B cell (primary cell): ENCODE data around the gene FAM53C.

Experiments
- EZH2 ChIP-seq: IDR thresholded peaks from 2 replicates; pipeline ENCODE4 v1.6.1; 2012; ENCODE audit warnings: borderline replicate concordance, low read depth, mild to moderate bottlenecking, moderate library complexity, low read length; ENCODE audit not compliant: insufficient read depth, poor library complexity, severe bottlenecking
- TF ChIP-seq, protein P1 (sequence below): fragments of 200-600 bp; IDR thresholded peaks from one replicate; pipeline ENCODE4 v1.8.0; 2022; ENCODE audit warnings: antibody characterized with exemption, mild to moderate bottlenecking

DNA sequence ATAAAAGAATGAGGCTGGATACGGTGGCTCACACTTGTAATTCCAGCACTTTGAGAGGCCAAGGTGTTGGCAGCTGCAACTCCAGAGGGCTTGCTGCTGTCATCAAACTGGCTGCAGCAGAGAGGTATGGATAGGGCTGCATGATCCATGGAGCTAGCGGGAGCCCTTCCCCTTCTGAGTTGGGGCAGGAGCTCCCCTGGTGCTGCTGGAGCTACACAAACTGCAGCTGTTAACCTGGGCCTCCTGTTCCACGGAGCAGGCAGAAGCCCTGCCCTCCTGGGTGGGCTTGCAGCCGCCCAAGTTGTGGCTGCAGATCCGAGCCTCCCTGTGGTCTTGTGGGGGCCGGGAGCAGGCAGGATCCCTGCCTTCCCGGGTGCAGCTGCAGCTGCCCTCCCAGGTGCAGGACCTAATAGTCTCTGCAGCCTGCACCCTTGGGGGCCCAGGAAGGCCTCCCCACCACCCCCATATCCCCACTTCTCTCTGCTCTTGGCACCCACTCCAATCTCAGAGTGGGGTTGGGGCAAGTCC is 22.3 kb upstream of the FAM53C start:
- TF ChIP-seq, protein P1, sequence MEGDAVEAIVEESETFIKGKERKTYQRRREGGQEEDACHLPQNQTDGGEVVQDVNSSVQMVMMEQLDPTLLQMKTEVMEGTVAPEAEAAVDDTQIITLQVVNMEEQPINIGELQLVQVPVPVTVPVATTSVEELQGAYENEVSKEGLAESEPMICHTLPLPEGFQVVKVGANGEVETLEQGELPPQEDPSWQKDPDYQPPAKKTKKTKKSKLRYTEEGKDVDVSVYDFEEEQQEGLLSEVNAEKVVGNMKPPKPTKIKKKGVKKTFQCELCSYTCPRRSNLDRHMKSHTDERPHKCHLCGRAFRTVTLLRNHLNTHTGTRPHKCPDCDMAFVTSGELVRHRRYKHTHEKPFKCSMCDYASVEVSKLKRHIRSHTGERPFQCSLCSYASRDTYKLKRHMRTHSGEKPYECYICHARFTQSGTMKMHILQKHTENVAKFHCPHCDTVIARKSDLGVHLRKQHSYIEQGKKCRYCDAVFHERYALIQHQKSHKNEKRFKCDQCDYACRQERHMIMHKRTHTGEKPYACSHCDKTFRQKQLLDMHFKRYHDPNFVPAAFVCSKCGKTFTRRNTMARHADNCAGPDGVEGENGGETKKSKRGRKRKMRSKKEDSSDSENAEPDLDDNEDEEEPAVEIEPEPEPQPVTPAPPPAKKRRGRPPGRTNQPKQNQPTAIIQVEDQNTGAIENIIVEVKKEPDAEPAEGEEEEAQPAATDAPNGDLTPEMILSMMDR = no peak
- no peak for TF ChIP-seq EZH2
